Mesenchymal stem cell (in vitro differentiated cells and primary cell): Measurements from ENCODE around the gene DENND2D.

Source experiments
- DNase-seq: peaks from one replicate; pipeline ENCODE4 v3.0.0-alpha.2; 2013
- H2AFZ ChIP-seq: one replicate; pipeline ENCODE4 v1.6.1; 2013; ENCODE audit warnings: low read depth, mild to moderate bottlenecking, control low read depth, inconsistent platforms, low read length, moderate library complexity
- H2AK5ac ChIP-seq: 2 replicates; pipeline ENCODE4 v1.6.1; 2013; ENCODE audit warnings: low read length, moderate library complexity, mild to moderate bottlenecking, inconsistent platforms; ENCODE audit not compliant: severe bottlenecking
- H2BK120ac ChIP-seq: one replicate; pipeline ENCODE4 v1.6.1; 2013; ENCODE audit warnings: low read depth, mild to moderate bottlenecking, inconsistent platforms, low read length, moderate library complexity
- H2BK12ac ChIP-seq, 2 experiments: one replicate each; pipeline ENCODE4 v1.6.1; 2013; ENCODE audit warnings: inconsistent platforms in 2 of 2, low read length in 2 of 2, mild to moderate bottlenecking in 2 of 2, moderate library complexity in 2 of 2, control low read depth in 1 of 2
- H2BK15ac ChIP-seq: one replicate; pipeline ENCODE4 v1.6.1; 2013; ENCODE audit warnings: mild to moderate bottlenecking, low read depth, inconsistent platforms; ENCODE audit not compliant: poor library complexity, severe bottlenecking
- H2BK5ac ChIP-seq: 2 replicates; pipeline ENCODE4 v1.6.1; 2013; ENCODE audit warnings: low read depth, mild to moderate bottlenecking, low read length, control low read depth, inconsistent platforms; ENCODE audit not compliant: poor library complexity, severe bottlenecking
- H3K14ac ChIP-seq, 2 experiments: one replicate each; pipeline ENCODE4 v1.6.1; 2013; ENCODE audit warnings: inconsistent platforms in 2 of 2, low read length in 2 of 2, control low read depth in 1 of 2, mild to moderate bottlenecking in 1 of 2, moderate library complexity in 1 of 2
- H3K18ac ChIP-seq, 2 experiments: one replicate each; pipeline ENCODE4 v1.6.1; 2013; ENCODE audit warnings: inconsistent platforms in 2 of 2, low read length in 2 of 2, control low read depth in 1 of 2, low read depth in 1 of 2, mild to moderate bottlenecking in 1 of 2
- H3K23ac ChIP-seq, 2 experiments: one replicate each; pipeline ENCODE4 v1.6.1; 2013; ENCODE audit warnings: inconsistent platforms in 2 of 2, low read length in 2 of 2, mild to moderate bottlenecking in 2 of 2, moderate library complexity in 2 of 2, control low read depth in 1 of 2
- H3K27ac ChIP-seq: 2 replicates; pipeline ENCODE4 v1.5.1; 2013; ENCODE audit warnings: mild to moderate bottlenecking, moderate library complexity, low read length, control low read depth, inconsistent platforms; ENCODE audit not compliant: poor library complexity, severe bottlenecking
- H3K27me3 ChIP-seq, 2 experiments: 2 replicates each; pipeline versions ENCODE4 v1.6.1 to v1.7.0; 2013; ENCODE audit warnings: low read length in 2 of 2, mild to moderate bottlenecking in 2 of 2, moderate library complexity in 2 of 2, control low read depth in 1 of 2, inconsistent platforms in 1 of 2; ENCODE audit not compliant: control insufficient read depth in 1 of 2, insufficient read depth in 1 of 2
- H3K36me3 ChIP-seq, 2 experiments: 2 replicates each; pipeline versions ENCODE4 v1.6.1 to v1.7.0; 2013; ENCODE audit warnings: low read length in 2 of 2, control low read depth in 1 of 2, inconsistent platforms in 1 of 2, low read depth in 1 of 2, mild to moderate bottlenecking in 1 of 2; ENCODE audit not compliant: insufficient read depth in 2 of 2, control insufficient read depth in 1 of 2
- H3K4ac ChIP-seq, 2 experiments: one replicate each; pipeline ENCODE4 v1.6.1; 2013; ENCODE audit warnings: inconsistent platforms in 2 of 2, low read length in 2 of 2, mild to moderate bottlenecking in 2 of 2, moderate library complexity in 2 of 2, control low read depth in 1 of 2, low read depth in 1 of 2
- H3K4me1 ChIP-seq: 2 replicates; pipeline ENCODE4 v1.6.1; 2013; ENCODE audit warnings: low read depth, low read length, control low read depth; ENCODE audit not compliant: control insufficient read depth, insufficient read depth
- H3K4me2 ChIP-seq: 2 replicates; pipeline ENCODE4 v1.6.1; 2013; ENCODE audit warnings: low read length, mild to moderate bottlenecking, inconsistent platforms; ENCODE audit not compliant: poor library complexity, severe bottlenecking
- H3K4me3 ChIP-seq, 2 experiments: 2 replicates each; pipeline versions ENCODE4 v1.5.1 to v1.7.0; 2013; ENCODE audit warnings: low read length in 2 of 2, mild to moderate bottlenecking in 2 of 2, control low read depth in 1 of 2, low read depth in 1 of 2; ENCODE audit not compliant: insufficient read depth in 1 of 2
- H3K79me1 ChIP-seq: replicated peaks from 2 replicates; pipeline ENCODE4 v1.6.1; 2013; ENCODE audit warnings: mild to moderate bottlenecking, control low read depth, low read length, inconsistent platforms; ENCODE audit not compliant: poor library complexity, severe bottlenecking
- H3K9ac ChIP-seq: 2 replicates; pipeline ENCODE4 v1.7.0; 2013; ENCODE audit warnings: mild to moderate bottlenecking, low read length, moderate library complexity
- H3K9me3 ChIP-seq: 2 replicates; pipeline ENCODE4 v1.7.0; 2013; ENCODE audit warnings: mild to moderate bottlenecking, low read length; ENCODE audit not compliant: control insufficient read depth
- H4K8ac ChIP-seq: one replicate; pipeline ENCODE4 v1.6.1; 2013; ENCODE audit warnings: inconsistent platforms, mild to moderate bottlenecking, low read length, moderate library complexity
- H4K91ac ChIP-seq: one replicate; pipeline ENCODE4 v1.6.1; 2013; ENCODE audit warnings: mild to moderate bottlenecking, low read length, inconsistent platforms
- WGBS: methylation state at CpG from one replicate; pipeline ENCODE4 v1.1.7; 2013; ENCODE audit warnings: mixed read lengths; 5-methylcytosine and 5-hydroxymethylcytosine counted together

The DENND2D gene

DNA sequence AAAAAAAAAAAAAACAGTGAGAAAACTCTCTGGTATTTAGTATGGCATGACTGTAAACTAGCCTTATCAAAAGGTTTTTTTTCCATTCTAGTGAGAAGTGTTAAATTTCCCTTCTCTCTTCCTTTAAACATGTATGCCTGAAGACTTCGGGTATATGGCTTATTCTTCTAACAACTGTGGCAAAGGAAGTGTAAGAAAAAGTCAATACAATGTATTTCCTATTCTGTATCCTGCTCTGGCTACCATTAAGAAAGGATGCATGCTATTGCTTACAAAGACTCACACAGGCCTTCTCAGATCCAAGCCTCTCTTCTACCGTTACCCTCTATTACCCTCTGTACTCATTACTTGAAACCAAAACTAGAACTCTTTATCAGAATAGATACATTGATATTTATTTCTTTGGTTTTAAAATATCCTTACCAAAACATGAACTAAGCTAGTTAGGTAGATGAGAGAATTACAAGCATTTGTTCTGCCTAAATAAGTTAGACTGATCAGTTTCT is 52.0 kb downstream of the DENND2D start:
- no peak overlapping the region for H2BK120ac ChIP-seq
- 100% methylated on average over 1 of the region's 2 CpGs for WGBS
- H3K14ac ChIP-seq: no peak overlapping the region
- H2AFZ ChIP-seq: no peak overlapping the region
- no peak overlapping the region for H2BK5ac ChIP-seq
- H3K18ac ChIP-seq: no peak overlapping the region
- H4K8ac ChIP-seq: no peak overlapping the region
- H3K4me3 ChIP-seq: no peak overlapping the region
- no peaks in the 10 kb centered on the region for H3K27me3 ChIP-seq
- H2AK5ac ChIP-seq: no peak overlapping the region
- no peak overlapping the region for H3K9ac ChIP-seq
- no peak overlapping the region for H3K27ac ChIP-seq
- no peak overlapping the region for H2BK15ac ChIP-seq
- peaks cover 17% of the 10 kb centered on the region for H3K79me1 ChIP-seq
- peaks cover 3% of the 10 kb centered on the region for H3K4me1 ChIP-seq
- no peak overlapping the region for H3K4me2 ChIP-seq
- H3K23ac ChIP-seq: no peak overlapping the region
- no peaks in the 10 kb centered on the region for H3K9me3 ChIP-seq
- DNase-seq: no peak
- H4K91ac ChIP-seq: no peak overlapping the region
- H2BK12ac ChIP-seq: no peak overlapping the region
- H3K36me3 ChIP-seq: peaks cover 17 to 61% of the 10 kb centered on the region in 2 experiments
- no peak overlapping the region for H3K4ac ChIP-seq

GRCh38 chr1:111147948-111148347 is 52.5 kb downstream of the DENND2D start:
- no peak overlapping the region for H2AFZ ChIP-seq
- peaks cover 14% of the 10 kb centered on the region for H3K79me1 ChIP-seq
- no peak overlapping the region for H3K27ac ChIP-seq
- DNase-seq: no peak
- H3K14ac ChIP-seq: no peak overlapping the region
- H3K18ac ChIP-seq: no peak overlapping the region
- H3K4me3 ChIP-seq: no peak overlapping the region
- H2AK5ac ChIP-seq: no peak overlapping the region
- no peaks in the 10 kb centered on the region for H3K9me3 ChIP-seq
- WGBS: no CpG with 5 or more reads among the region's 3 CpGs
- no peak overlapping the region for H4K91ac ChIP-seq
- H2BK120ac ChIP-seq: no peak overlapping the region
- peaks cover 13 to 56% of the 10 kb centered on the region in 2 experiments for H3K36me3 ChIP-seq
- no peak overlapping the region for H3K4me2 ChIP-seq
- no peak overlapping the region for H2BK12ac ChIP-seq
- no peak overlapping the region for H3K4ac ChIP-seq
- H3K9ac ChIP-seq: no peak overlapping the region
- peaks cover 3% of the 10 kb centered on the region for H3K4me1 ChIP-seq
- H2BK5ac ChIP-seq: no peak overlapping the region
- no peak overlapping the region for H3K23ac ChIP-seq
- H4K8ac ChIP-seq: no peak overlapping the region
- no peaks in the 10 kb centered on the region for H3K27me3 ChIP-seq
- no peak overlapping the region for H2BK15ac ChIP-seq

GRCh38 chr1:111145963-111146768 is 54.3 kb downstream of the DENND2D start:
- Histone ChIP-seq H3K4me1 (peaks cover 3% of the 10 kb centered on the region), H2BK120ac (no peak overlapping the region), H3K79me1 (peaks cover 13% of the 10 kb centered on the region), H3K36me3 (peaks cover 12 to 42% of the 10 kb centered on the region in 2 experiments), H3K4me2 (no peak overlapping the region), H3K14ac (no peak overlapping the region), H4K91ac (no peak overlapping the region), H2AK5ac (no peak overlapping the region), H3K23ac (no peak overlapping the region), H3K27ac (no peak overlapping the region), H2BK15ac (no peak overlapping the region), H3K9ac (no peak overlapping the region), H2BK12ac (no peak overlapping the region), H4K8ac (no peak overlapping the region), H3K18ac (no peak overlapping the region), H3K27me3 (no peaks in the 10 kb centered on the region), H2AFZ (no peak overlapping the region), H3K4ac (no peak overlapping the region), H3K4me3 (no peak overlapping the region), H3K9me3 (no peaks in the 10 kb centered on the region), H2BK5ac (no peak overlapping the region)
- DNase-seq: no peak

DNA sequence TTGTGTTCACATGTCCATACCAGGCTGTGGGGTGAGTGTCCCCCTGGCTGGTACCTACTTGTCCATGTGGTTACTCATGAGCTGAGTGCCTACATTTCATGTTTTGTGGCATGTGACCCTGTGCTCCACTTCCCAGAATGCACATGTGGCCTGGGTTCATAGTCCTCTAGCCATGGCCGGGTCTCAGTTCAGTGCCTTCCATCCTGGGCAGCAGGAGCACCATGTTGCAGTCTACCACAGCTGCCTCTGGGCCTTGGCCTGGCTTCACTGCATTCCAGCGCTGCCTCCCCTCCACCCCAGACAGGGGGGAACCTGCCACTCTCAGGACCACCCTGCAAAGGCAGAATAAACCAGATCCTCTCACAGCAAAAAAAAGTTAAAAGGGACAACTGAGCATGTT is 54.9 kb downstream of the DENND2D start:
- H3K4me1 ChIP-seq: peaks cover 3% of the 10 kb centered on the region
- no peak overlapping the region for H4K8ac ChIP-seq
- H2AK5ac ChIP-seq: no peak overlapping the region
- H4K91ac ChIP-seq: no peak overlapping the region
- no peak overlapping the region for H2AFZ ChIP-seq
- H3K4ac ChIP-seq: no peak overlapping the region
- H3K14ac ChIP-seq: no peak overlapping the region
- no peak overlapping the region for H3K9ac ChIP-seq
- no peak overlapping the region for H3K18ac ChIP-seq
- no peak overlapping the region for H3K27ac ChIP-seq
- no peak overlapping the region for H2BK15ac ChIP-seq
- peaks cover 11% of the 10 kb centered on the region for H3K79me1 ChIP-seq
- H3K27me3 ChIP-seq: no peaks in the 10 kb centered on the region
- H3K9me3 ChIP-seq: no peaks in the 10 kb centered on the region
- no peak overlapping the region for H3K4me3 ChIP-seq
- H3K23ac ChIP-seq: no peak overlapping the region
- no peak overlapping the region for H2BK120ac ChIP-seq
- no peak overlapping the region for H2BK5ac ChIP-seq
- no peak overlapping the region for H2BK12ac ChIP-seq
- 100% methylated on average over 1 of the region's 2 CpGs for WGBS
- H3K4me2 ChIP-seq: no peak overlapping the region
- peaks cover 10 to 36% of the 10 kb centered on the region in 2 experiments for H3K36me3 ChIP-seq
- DNase-seq: no peak
